OCI-LY3 (cell line): ENCODE data around the gene SLC39A5.

Experiments used
- H2AFZ ChIP-seq: fragments of 200-600, 300-600 bp; shearing (Covaris generic); 2 replicates; pipeline ENCODE4 v1.6.0; 2014; ENCODE audit warnings: antibody characterized with exemption, low read depth, low read length
- H3K27ac ChIP-seq: fragments of 200-600, 300-600 bp; sonication (generic); 2 replicates; pipeline ENCODE4 v1.5.1; 2014; ENCODE audit warnings: mild to moderate bottlenecking, low read length, moderate library complexity, mixed read lengths
- H3K27me3 ChIP-seq: fragments of 200-600, 300-600 bp; sonication (generic); 2 replicates; pipeline ENCODE4 v1.6.1; 2014; ENCODE audit warnings: low read depth, low read length, mixed read lengths
- H3K36me3 ChIP-seq: fragments of 200-600, 300-600 bp; sonication (generic); replicated peaks from 2 replicates; pipeline ENCODE3; 2014; ENCODE audit warnings: low read depth, low read length, mixed read lengths
- H3K4me1 ChIP-seq: fragments of 300-600, 200-600 bp; sonication (generic); 2 replicates; pipeline ENCODE4 v1.6.1; 2014; ENCODE audit warnings: low read length, mixed read lengths
- H3K4me2 ChIP-seq: fragments of 200-600, 300-600 bp; sonication (generic); 2 replicates; pipeline ENCODE4 v1.6.1; 2014; ENCODE audit warnings: low read length, mixed read lengths
- H3K4me3 ChIP-seq: fragments of 300-600, 200-600 bp; sonication (generic); 2 replicates; pipeline ENCODE4 v1.5.1; 2014; ENCODE audit warnings: antibody characterized with exemption, mild to moderate bottlenecking, low read length, moderate library complexity
- H3K79me2 ChIP-seq: fragments of 300-600, 200-600 bp; shearing (Covaris generic); 2 replicates; pipeline ENCODE4 v1.6.1; 2014; ENCODE audit warnings: mild to moderate bottlenecking, low read length, mixed read lengths
- H3K9ac ChIP-seq: fragments of 300-600, 200-600 bp; shearing (Covaris generic); 2 replicates; pipeline ENCODE4 v1.6.0; 2014; ENCODE audit warnings: mild to moderate bottlenecking, low read length, moderate library complexity
- H3K9me3 ChIP-seq: fragments of 200-600, 300-600 bp; shearing (Covaris generic); 2 replicates; pipeline ENCODE4 v1.6.1; 2014; ENCODE audit warnings: low read length, mixed read lengths; ENCODE audit not compliant: insufficient read depth
- H4K20me1 ChIP-seq: fragments of 200-600, 300-600 bp; sonication (generic); 2 replicates; pipeline ENCODE4 v1.6.1; 2016; ENCODE audit warnings: low read length, mixed read lengths; ENCODE audit not compliant: insufficient read depth
- EZH2phosphoT487 ChIP-seq: fragments of 200-600 bp; shearing (Covaris generic); IDR thresholded peaks from 2 replicates; pipeline ENCODE4 v1.6.1; 2018; ENCODE audit warnings: antibody characterized with exemption, mixed run types, low read depth
- TF ChIP-seq, protein P1 (sequence below): fragments of 200-600, 300-600 bp; sonication (generic); IDR thresholded peaks from 2 replicates; pipeline ENCODE4 v1.5.1; 2014; ENCODE audit warnings: antibody characterized with exemption, low read length, low read depth

The SLC39A5 gene

DNA sequence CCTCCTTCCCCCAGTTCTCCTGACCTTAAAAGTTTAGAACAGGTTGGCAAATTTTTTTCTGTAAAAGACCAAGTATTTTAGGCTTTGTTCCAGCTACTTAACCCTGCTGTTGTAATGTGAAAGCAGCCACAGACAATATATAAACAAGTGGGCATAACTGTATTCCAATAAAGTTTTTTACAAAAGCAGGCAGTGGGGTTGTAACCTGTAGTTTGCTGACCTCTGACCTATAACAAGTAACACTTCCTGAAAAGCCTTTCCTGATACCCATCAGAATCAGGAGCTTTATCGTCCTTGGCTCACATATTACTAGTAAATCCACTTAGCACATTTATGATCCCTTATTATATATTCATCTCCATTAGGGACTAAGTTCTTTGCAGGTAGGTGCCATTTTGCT lies 27.5 kb upstream of the SLC39A5 start:
- Histone ChIP-seq H3K27ac (no peak overlapping the region), H3K9me3 (no peaks in the 10 kb centered on the region), H3K27me3 (no peaks in the 10 kb centered on the region), H3K4me1 (no peaks in the 10 kb centered on the region), H3K9ac (no peak overlapping the region), H2AFZ (no peak overlapping the region), H4K20me1 (no peaks in the 10 kb centered on the region), H3K36me3 (peaks cover 17% of the 10 kb centered on the region), H3K4me2 (no peak overlapping the region), H3K4me3 (no peak overlapping the region), H3K79me2 (no peaks in the 10 kb centered on the region)
- TF ChIP-seq, protein P1, sequence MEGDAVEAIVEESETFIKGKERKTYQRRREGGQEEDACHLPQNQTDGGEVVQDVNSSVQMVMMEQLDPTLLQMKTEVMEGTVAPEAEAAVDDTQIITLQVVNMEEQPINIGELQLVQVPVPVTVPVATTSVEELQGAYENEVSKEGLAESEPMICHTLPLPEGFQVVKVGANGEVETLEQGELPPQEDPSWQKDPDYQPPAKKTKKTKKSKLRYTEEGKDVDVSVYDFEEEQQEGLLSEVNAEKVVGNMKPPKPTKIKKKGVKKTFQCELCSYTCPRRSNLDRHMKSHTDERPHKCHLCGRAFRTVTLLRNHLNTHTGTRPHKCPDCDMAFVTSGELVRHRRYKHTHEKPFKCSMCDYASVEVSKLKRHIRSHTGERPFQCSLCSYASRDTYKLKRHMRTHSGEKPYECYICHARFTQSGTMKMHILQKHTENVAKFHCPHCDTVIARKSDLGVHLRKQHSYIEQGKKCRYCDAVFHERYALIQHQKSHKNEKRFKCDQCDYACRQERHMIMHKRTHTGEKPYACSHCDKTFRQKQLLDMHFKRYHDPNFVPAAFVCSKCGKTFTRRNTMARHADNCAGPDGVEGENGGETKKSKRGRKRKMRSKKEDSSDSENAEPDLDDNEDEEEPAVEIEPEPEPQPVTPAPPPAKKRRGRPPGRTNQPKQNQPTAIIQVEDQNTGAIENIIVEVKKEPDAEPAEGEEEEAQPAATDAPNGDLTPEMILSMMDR: no peak

DNA sequence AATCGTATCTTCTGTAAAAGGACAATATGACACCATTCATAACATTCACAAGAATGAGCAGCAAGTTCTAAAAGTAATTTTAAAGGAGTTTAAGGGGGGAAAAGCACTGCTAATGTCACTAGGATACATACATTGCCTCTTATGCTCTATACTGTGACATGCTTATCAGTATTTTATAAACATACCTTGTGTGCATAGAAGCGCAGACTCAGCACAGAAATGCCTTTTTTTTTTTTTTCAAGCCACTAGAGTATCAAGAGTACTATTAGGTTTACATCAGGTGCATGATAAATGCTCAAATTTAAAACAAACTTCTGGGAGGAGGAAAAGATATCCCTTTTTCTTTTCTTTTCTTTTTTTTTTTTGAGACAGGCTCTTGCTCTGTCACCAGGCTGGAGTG lies 27.0 kb upstream of the SLC39A5 start:
- no peak overlapping the region for H3K4me3 ChIP-seq
- H3K4me1 ChIP-seq: no peaks in the 10 kb centered on the region
- TF ChIP-seq, protein P1: no peak
- no peak for TF ChIP-seq EZH2phosphoT487
- H3K27me3 ChIP-seq: no peaks in the 10 kb centered on the region
- no peak overlapping the region for H3K4me2 ChIP-seq
- H3K79me2 ChIP-seq: no peaks in the 10 kb centered on the region
- no peak overlapping the region for H2AFZ ChIP-seq
- no peak overlapping the region for H3K9ac ChIP-seq
- H3K27ac ChIP-seq: no peak overlapping the region
- H4K20me1 ChIP-seq: no peaks in the 10 kb centered on the region
- no peaks in the 10 kb centered on the region for H3K9me3 ChIP-seq
- peaks cover 22% of the 10 kb centered on the region for H3K36me3 ChIP-seq

DNA sequence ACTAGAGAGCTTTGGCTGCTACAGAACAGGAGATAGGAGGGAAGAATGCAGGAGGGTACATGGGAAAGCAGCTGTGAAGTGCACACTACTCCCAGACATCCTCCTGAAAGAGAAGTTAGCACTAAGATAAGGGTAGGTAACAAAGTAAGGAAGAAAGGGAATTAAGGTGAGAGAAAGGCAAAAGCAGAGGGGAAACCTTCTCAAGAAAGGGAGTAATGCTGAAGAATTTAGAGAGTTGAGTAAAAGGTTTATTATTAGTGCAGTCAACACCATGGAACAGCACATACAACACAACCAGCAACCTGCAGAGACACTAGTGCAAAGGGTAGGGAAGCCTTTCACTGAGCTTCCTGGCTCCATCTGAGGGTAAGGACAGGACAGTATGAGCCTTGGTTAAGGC lies 25.6 kb upstream of the SLC39A5 start:
- Histone ChIP-seq H3K9me3 (no peaks in the 10 kb centered on the region), H3K9ac (no peak overlapping the region), H3K79me2 (no peaks in the 10 kb centered on the region), H3K27ac (no peak overlapping the region), H2AFZ (no peak overlapping the region), H3K4me1 (no peaks in the 10 kb centered on the region), H3K36me3 (peaks cover 27% of the 10 kb centered on the region), H3K27me3 (no peaks in the 10 kb centered on the region), H3K4me3 (no peak overlapping the region), H3K4me2 (no peak overlapping the region), H4K20me1 (no peaks in the 10 kb centered on the region)
- TF ChIP-seq, protein P1: no peak

DNA sequence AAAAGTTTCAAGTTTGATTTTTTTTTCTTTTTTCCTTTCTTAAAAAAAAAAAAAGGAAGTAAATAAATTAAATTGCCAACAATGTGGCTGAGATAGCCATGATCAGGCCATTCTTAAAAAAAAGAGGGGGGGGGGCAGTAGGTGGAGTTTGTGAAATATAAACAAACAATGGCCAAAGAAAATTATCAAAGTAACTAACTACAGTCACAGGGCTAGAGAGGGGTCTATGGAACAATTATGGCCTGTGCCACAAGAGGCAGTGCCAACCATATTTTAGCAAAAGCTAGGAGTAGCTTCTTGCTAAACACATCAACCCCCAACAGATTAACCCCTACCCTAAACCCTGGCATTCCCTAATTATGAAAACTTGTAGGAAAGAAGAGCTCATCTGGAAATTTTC lies 24.4 kb upstream of the SLC39A5 start:
- Histone ChIP-seq H2AFZ (no peak overlapping the region), H4K20me1 (no peaks in the 10 kb centered on the region), H3K4me3 (no peak overlapping the region), H3K27ac (no peak overlapping the region), H3K27me3 (no peaks in the 10 kb centered on the region), H3K4me2 (no peak overlapping the region), H3K79me2 (no peaks in the 10 kb centered on the region), H3K9ac (no peak overlapping the region), H3K36me3 (peaks cover 35% of the 10 kb centered on the region), H3K4me1 (no peaks in the 10 kb centered on the region), H3K9me3 (no peaks in the 10 kb centered on the region)
- TF ChIP-seq, protein P1: no peak
- TF ChIP-seq EZH2phosphoT487: no peak
